Caco-2 (cell line): ENCODE results near the gene TNP2. TPM values are rescaled to one million over a fixed set of nuclear protein-coding genes. Genes with fewer than 3 reads are reported as not detected.

Experiments
- BruUV-seq: library from RNA; stranded (reverse); fragments of 400-500 nt; replicated peaks from 2 replicates; lab custom pipeline; 2021; lab: Mats Ljungman, UMichigan
- CTCF ChIA-PET: fragments of 300-600 bp; sonication (Branson Sonifier 250); formaldehyde crosslinking; loops from one replicate; lab custom pipeline; 2022; ENCODE audit warnings: antibody characterized with exemption; lab: Charles Lee
- POLR2A ChIA-PET: fragments of 300-600 bp; sonication (Branson Sonifier 250); formaldehyde crosslinking; loops from one replicate; lab custom pipeline; 2022; ENCODE audit warnings: antibody characterized with exemption; lab: Charles Lee
- DNase-seq, 2 experiments: peaks; one replicate each; pipeline versions ENCODE4 v3.0.0 to v3.0.0-alpha.2; 2020 to 2022
- H3K27me3 ChIP-seq: replicated peaks from 2 replicates; pipeline ENCODE4 v1.6.0; 2011; ENCODE audit warnings: low read length; ENCODE audit not compliant: control insufficient read depth, insufficient read depth
- H3K36me3 ChIP-seq: 2 replicates; pipeline ENCODE4 v1.5.1; 2011; ENCODE audit warnings: low read length; ENCODE audit not compliant: control insufficient read depth, insufficient read depth
- H3K4me1 ChIP-seq: fragments of 250-450 bp; sonication (Bioruptor Pico); 2 replicates; pipeline ENCODE4 v1.5.1; 2020; ENCODE audit warnings: mild to moderate bottlenecking
- H3K4me3 ChIP-seq: 2 replicates; pipeline ENCODE4 v1.5.1; 2011; ENCODE audit warnings: low read depth, mild to moderate bottlenecking, control low read depth, low read length
- H3K9me3 ChIP-seq: fragments of 250-450 bp; sonication (Bioruptor Pico); 2 replicates; pipeline ENCODE4 v1.5.1; 2020; ENCODE audit warnings: mild to moderate bottlenecking, moderate library complexity
- H3K27ac Mint-ChIP-seq: one replicate; pipeline ENCODE4 v1.8.0; 2022; ENCODE audit warnings: mixed read lengths; ENCODE audit not compliant: unreplicated experiment
- H3K27me3 Mint-ChIP-seq: one replicate; pipeline ENCODE4 v1.8.0; 2022; ENCODE audit warnings: mixed read lengths; ENCODE audit not compliant: insufficient read depth, unreplicated experiment
- H3K36me3 Mint-ChIP-seq: one replicate; pipeline ENCODE4 v1.8.0; 2022; ENCODE audit warnings: mild to moderate bottlenecking, mixed read lengths; ENCODE audit not compliant: insufficient read depth, unreplicated experiment
- H3K4me1 Mint-ChIP-seq: one replicate; pipeline ENCODE4 v1.8.0; 2022; ENCODE audit warnings: low read depth, mixed read lengths; ENCODE audit not compliant: unreplicated experiment
- H3K4me3 Mint-ChIP-seq: one replicate; pipeline ENCODE4 v1.8.0; 2022; ENCODE audit warnings: mild to moderate bottlenecking, moderate library complexity, mixed read lengths; ENCODE audit not compliant: unreplicated experiment
- H3K9me3 Mint-ChIP-seq: one replicate; pipeline ENCODE4 v1.8.0; 2022; ENCODE audit warnings: mixed read lengths; ENCODE audit not compliant: unreplicated experiment
- intact Hi-C: fragments of 100-400 bp; cut with micrococcal nuclease; formaldehyde crosslinking; loops from one replicate; pipeline ENCODE4 v1.10.0; 2022; ENCODE audit not compliant: unreplicated experiment
- total RNA-seq: library from RNA; stranded (reverse); gene quantifications from 2 replicates; pipeline ENCODE4 v1.2.3, GENCODE V29; 2022
- TF ChIP-seq, protein P1 (sequence below), 2 experiments: fragments of 200-600 bp in 1 of 2; IDR thresholded peaks; 1 replicate in 1 of 2; 2 replicates in 1 of 2; pipeline versions ENCODE4 v1.5.1 to v1.8.0; 2011 to 2022; ENCODE audit warnings: antibody characterized with exemption in 1 of 2, control low read depth in 1 of 2, inconsistent platforms in 1 of 2, low read depth in 1 of 2, low read length in 1 of 2, mild to moderate bottlenecking in 1 of 2, moderate library complexity in 1 of 2; ENCODE audit not compliant: insufficient read depth in 1 of 2, severe bottlenecking in 1 of 2, unreplicated experiment in 1 of 2

TNP2 gene
- total RNA-seq, 1 experiment from 2014 or later = not detected

DNA sequence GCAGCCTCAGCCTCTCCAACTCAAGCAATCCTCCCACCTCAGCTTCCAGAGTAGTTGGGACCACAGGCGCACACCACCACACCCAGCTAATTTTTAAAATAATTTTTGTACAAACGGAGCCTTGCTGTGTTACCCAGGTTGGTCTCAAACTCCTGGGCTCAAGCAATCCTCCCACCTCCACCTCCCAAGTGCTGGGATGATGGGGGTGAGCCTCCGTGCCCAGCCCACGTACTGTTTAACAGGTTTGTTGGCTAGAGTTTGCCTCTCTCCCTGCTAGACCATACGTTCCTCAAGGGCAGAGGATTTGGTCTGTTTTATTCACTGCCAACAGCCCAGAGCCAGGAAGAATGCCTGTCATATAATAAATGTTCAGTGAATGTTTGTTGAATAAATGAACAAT, 39.7 kb downstream of the TNP2 start:
- CTCF ChIA-PET = no interaction called here

GRCh38 chr16:11225677-11226549, 43.2 kb downstream of the TNP2 start:
- Mint-ChIP-seq H3K27me3 (no peaks in the 10 kb centered on the region), H3K9me3 (no peaks in the 10 kb centered on the region), H3K4me1 (no peaks in the 10 kb centered on the region), H3K4me3 (no peak overlapping the region), H3K36me3 (no peaks in the 10 kb centered on the region), H3K27ac (no peak overlapping the region)
- Histone ChIP-seq H3K27me3 (no peaks in the 10 kb centered on the region), H3K4me1 (no peaks in the 10 kb centered on the region), H3K9me3 (no peaks in the 10 kb centered on the region), H3K4me3 (no peak overlapping the region), H3K36me3 (no peaks in the 10 kb centered on the region)
- BruUV-seq = no TSS peak
- no peak for DNase-seq
- CTCF ChIA-PET = no interaction called here
- TF ChIP-seq, protein P1, sequence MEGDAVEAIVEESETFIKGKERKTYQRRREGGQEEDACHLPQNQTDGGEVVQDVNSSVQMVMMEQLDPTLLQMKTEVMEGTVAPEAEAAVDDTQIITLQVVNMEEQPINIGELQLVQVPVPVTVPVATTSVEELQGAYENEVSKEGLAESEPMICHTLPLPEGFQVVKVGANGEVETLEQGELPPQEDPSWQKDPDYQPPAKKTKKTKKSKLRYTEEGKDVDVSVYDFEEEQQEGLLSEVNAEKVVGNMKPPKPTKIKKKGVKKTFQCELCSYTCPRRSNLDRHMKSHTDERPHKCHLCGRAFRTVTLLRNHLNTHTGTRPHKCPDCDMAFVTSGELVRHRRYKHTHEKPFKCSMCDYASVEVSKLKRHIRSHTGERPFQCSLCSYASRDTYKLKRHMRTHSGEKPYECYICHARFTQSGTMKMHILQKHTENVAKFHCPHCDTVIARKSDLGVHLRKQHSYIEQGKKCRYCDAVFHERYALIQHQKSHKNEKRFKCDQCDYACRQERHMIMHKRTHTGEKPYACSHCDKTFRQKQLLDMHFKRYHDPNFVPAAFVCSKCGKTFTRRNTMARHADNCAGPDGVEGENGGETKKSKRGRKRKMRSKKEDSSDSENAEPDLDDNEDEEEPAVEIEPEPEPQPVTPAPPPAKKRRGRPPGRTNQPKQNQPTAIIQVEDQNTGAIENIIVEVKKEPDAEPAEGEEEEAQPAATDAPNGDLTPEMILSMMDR (IDR thresholded peaks at IDR 0.05; ENCODE audit: insufficient read depth in 1 of 2, low read depth in 1 of 2, low read length in 1 of 2, severe bottlenecking in 1 of 2, unreplicated experiment in 1 of 2) = no peak
- POLR2A ChIA-PET = no interaction called here
- intact Hi-C loops = no loop called here

More for the DNA sequence above, 39.7 kb downstream of the TNP2 start:
- H3K36me3 ChIP-seq = no peaks in the 10 kb centered on the region
- H3K27me3 Mint-ChIP-seq = no peaks in the 10 kb centered on the region
- POLR2A ChIA-PET = no interaction called here
- H3K4me1 ChIP-seq = no peaks in the 10 kb centered on the region
- H3K4me3 Mint-ChIP-seq = no peak overlapping the region
- H3K9me3 Mint-ChIP-seq = no peaks in the 10 kb centered on the region
- no peaks in the 10 kb centered on the region for H3K36me3 Mint-ChIP-seq
- no peaks in the 10 kb centered on the region for H3K27me3 ChIP-seq
- no peaks in the 10 kb centered on the region for H3K9me3 ChIP-seq
- H3K27ac Mint-ChIP-seq = no peak overlapping the region
- TF ChIP-seq, protein P1 (IDR thresholded peaks at IDR 0.05; ENCODE audit: insufficient read depth in 1 of 2, low read depth in 1 of 2, low read length in 1 of 2, severe bottlenecking in 1 of 2, unreplicated experiment in 1 of 2) = no peak
- DNase-seq = no peak
- BruUV-seq = no TSS peak
- intact Hi-C loops = no loop called here
- H3K4me1 Mint-ChIP-seq = no peaks in the 10 kb centered on the region
- no peak overlapping the region for H3K4me3 ChIP-seq

- ChIA-PET POLR2A (interaction anchor here (0.5 kb wide), 1 partner anchor 8 kb away, joined by 5 read pairs; no protein-coding TSS in a partner anchor), CTCF (no interaction called here)
- no peaks in the 10 kb centered on the region for H3K27me3 Mint-ChIP-seq
Measured at GRCh38 chr16:11224894-11225676, 44.0 kb downstream of the TNP2 start.

More at GRCh38 chr16:11224894-11225676, 44.0 kb downstream of the TNP2 start:
- DNase-seq = no peak
- Histone ChIP-seq H3K4me1 (no peaks in the 10 kb centered on the region), H3K4me3 (no peak overlapping the region), H3K9me3 (no peaks in the 10 kb centered on the region), H3K36me3 (no peaks in the 10 kb centered on the region), H3K27me3 (no peaks in the 10 kb centered on the region)
- TF ChIP-seq, protein P1 (IDR thresholded peaks at IDR 0.05; ENCODE audit: insufficient read depth in 1 of 2, low read depth in 1 of 2, low read length in 1 of 2, severe bottlenecking in 1 of 2, unreplicated experiment in 1 of 2) = no peak
- intact Hi-C loops = no loop called here
- Mint-ChIP-seq H3K36me3 (no peaks in the 10 kb centered on the region), H3K4me1 (no peaks in the 10 kb centered on the region), H3K27ac (no peak overlapping the region), H3K9me3 (no peaks in the 10 kb centered on the region), H3K4me3 (no peak overlapping the region)
- BruUV-seq = no TSS peak
